ENCODE measurements around the gene C6orf136. TPM values are rescaled to one million over a fixed set of nuclear protein-coding genes. Genes with fewer than 3 reads are reported as not detected.

C6orf136 gene
- total and polyA plus RNA-seq, 10 of the 15 experiments (the other 5 are each of a cell fraction or from before 2014, with no cell fraction given): 5.2 to 24.1 (median 14.9) TPM

DNA sequence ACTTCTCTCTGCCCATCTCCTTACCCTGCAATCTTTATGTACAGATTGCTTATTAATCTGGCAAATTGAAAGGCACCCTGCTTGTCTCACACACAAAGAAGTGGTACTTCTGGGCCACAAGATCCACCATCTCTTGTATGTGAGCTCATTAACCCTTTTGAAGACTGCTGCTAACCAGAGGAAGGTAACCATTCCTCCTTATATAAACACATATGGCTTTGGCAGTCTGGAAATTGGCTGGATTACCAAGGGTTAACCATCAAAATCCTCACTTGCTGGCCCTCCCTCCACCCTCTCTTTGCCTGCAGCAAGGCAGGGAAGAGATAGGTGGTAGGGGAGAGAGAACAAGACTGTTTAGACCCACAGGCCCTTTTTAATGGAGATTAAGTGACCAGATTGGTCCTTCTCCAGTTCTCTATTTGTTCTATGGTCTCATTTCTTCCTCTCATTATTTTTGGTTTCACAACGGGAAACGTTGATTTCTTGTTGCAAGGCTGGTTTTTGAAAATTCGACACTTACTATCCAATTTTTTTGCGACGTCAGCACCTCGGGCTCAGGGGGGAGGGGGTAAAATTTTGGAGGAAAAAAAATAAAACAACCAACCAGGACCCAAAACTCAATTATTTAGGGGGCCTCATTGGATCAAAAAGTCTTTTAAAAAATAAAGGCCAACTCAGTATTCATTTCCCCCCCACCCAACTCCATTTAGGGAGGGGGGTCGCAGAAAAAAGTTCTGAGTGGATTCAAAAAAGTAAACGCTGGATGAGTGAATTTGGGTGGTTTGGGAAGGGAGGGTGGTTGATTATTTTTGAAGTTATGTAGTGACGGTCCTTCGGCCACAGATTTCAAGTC, 30.7 kb upstream of the C6orf136 start:
- Histone ChIP-seq H3K27ac (ENCODE audit: control insufficient read depth, insufficient read depth) (peak overlapping the region; percentile 99), H3K9me3 (replicated peaks; ENCODE audit: control insufficient read depth, insufficient read depth, low read length) (no peaks in the 10 kb centered on the region; the same call in 2 of the 3 replicates), H3K79me2 (ENCODE audit: control insufficient read depth, insufficient read depth, low read length) (peaks cover 62% of the 10 kb centered on the region), H3K9ac (ENCODE audit: control insufficient read depth, insufficient read depth, low read length) (peak overlapping the region; percentile 100), H3K36me3 (ENCODE audit: control insufficient read depth in 2 of 2, insufficient read depth in 2 of 2, low read length in 1 of 2) (peaks cover 2 to 32% of the 10 kb centered on the region in 2 experiments; a peak in 3 of 4 replicates), H3K4me3 (peak overlapping the region; percentile 75), H2AFZ (ENCODE audit: control insufficient read depth, low read depth, low read length) (no peak overlapping the region), H3K27me3 (replicated peaks in 1 of 2; ENCODE audit: control insufficient read depth in 2 of 2, insufficient read depth in 2 of 2, low read length in 1 of 2) (no peaks in the 10 kb centered on the region), H4K20me1 (ENCODE audit: control insufficient read depth, insufficient read depth) (0 out of 2 replicates have a peak, but pooled peaks cover 6% of the 10 kb centered on the region), H3K4me1 (ENCODE audit: control insufficient read depth, insufficient read depth, low read length) (peaks cover 3% of the 10 kb centered on the region), H3K4me2 (ENCODE audit: control insufficient read depth, insufficient read depth) (peak overlapping the region; percentile 94)
- no TSS peak for BruUV-seq (replicated peaks)
- FAIRE-seq (no peak), DNase-seq (ENCODE audit: low read depth, low spot score) (no peak), ATAC-seq (peak; percentile 0; the same call in 2 of the 3 replicates)
- in situ Hi-C loops (cut with MboI) (loop anchor here (5.0 kb wide), 1 partner anchor 101 kb away; the partner anchor contains the start of gene MDC1), intact Hi-C loops (cut with micrococcal nuclease; ENCODE audit: unreplicated experiment) (loop anchor here (2.0 kb wide), 2 partner anchors 57 to 59 kb away; partner anchors contain the start of genes DHX16, GNL1 and PRR3)
- WGBS (ENCODE audit: insufficient coverage, insufficient replicate concordance, low lambda C conversion rate, missing lambda C conversion rate): 0% methylated on average over 10 of the region's 10 CpGs
- POLR2A ChIA-PET: interaction anchor here (0.7 to 3.1 kb wide), 15 partner anchors 10 to 292 kb away, joined by 3 to 16 read pairs (median 8); partner anchors contain the start of genes GNL1, GTF2H4, MDC1 and PRR3
- SMC1A ChIA-PET (ENCODE audit: uncharacterized antibody, unreplicated experiment): interaction anchor here (0.8 to 3.3 kb wide), 8 partner anchors 19 to 150 kb away, joined by 3 to 19 read pairs (median 4); partner anchors contain the start of gene ABCF1
- RAD21 ChIA-PET (ENCODE audit: unreplicated experiment): interaction anchor here (1.4 to 2.4 kb wide), 3 partner anchors 19 to 297 kb away, joined by 4 to 8 read pairs (median 4); partner anchors contain the start of gene VARS2
- CTCF ChIA-PET: interaction anchor here (0.7 to 4.2 kb wide), 7 partner anchors 19 to 133 kb away, joined by 3 to 41 read pairs (median 5); no protein-coding TSS in a partner anchor
- TF ChIP-seq SKIL (IDR thresholded peaks at IDR 0.05; ENCODE audit: low read depth, poor library complexity, severe bottlenecking): no peak
- TF ChIP-seq NFIC (IDR thresholded peaks at IDR 0.05; ENCODE audit: low read depth, low read length): peak; percentile 11; the same call in 1 of the 2 replicates
- TF ChIP-seq LARP7 (IDR thresholded peaks at IDR 0.05): peak; percentile 28; the same call in 1 of the 2 replicates
- TF ChIP-seq FOS (IDR thresholded peaks at IDR 0.05; ENCODE audit: borderline replicate concordance, extremely low read depth, insufficient read length): no peak
- TF ChIP-seq RBBP5 (conservative IDR thresholded peaks at IDR 0.05): no peak
- 0 out of 2 replicates have a peak, but pooled peaks have one; percentile 73 for TF ChIP-seq BACH1 (IDR thresholded peaks at IDR 0.05; ENCODE audit: borderline replicate concordance)
- 0 out of 2 replicates have a peak, but pooled peaks have one; percentile 40 for TF ChIP-seq MXI1 (IDR thresholded peaks at IDR 0.05; ENCODE audit: low read depth, low read length)
- TF ChIP-seq, protein P1, sequence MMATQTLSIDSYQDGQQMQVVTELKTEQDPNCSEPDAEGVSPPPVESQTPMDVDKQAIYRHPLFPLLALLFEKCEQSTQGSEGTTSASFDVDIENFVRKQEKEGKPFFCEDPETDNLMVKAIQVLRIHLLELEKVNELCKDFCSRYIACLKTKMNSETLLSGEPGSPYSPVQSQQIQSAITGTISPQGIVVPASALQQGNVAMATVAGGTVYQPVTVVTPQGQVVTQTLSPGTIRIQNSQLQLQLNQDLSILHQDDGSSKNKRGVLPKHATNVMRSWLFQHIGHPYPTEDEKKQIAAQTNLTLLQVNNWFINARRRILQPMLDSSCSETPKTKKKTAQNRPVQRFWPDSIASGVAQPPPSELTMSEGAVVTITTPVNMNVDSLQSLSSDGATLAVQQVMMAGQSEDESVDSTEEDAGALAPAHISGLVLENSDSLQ (IDR thresholded peaks at IDR 0.05): no peak
- TF ChIP-seq MTA3 (IDR thresholded peaks at IDR 0.05; ENCODE audit: borderline replicate concordance, low read length): peak; percentile 21; the same call in 1 of the 2 replicates
- TF ChIP-seq BCL11A (IDR thresholded peaks at IDR 0.05; ENCODE audit: low read depth, low read length): 0 out of 2 replicates have a peak, but pooled peaks have one; percentile 27
- peak; percentile 46 for TF ChIP-seq FOXM1 (IDR thresholded peaks at IDR 0.05; ENCODE audit: low read depth, low read length)
- TF ChIP-seq TCF3 (IDR thresholded peaks at IDR 0.05; ENCODE audit: borderline replicate concordance, insufficient read depth, low read depth, low read length): peak; percentile 16; the same call in 1 of the 2 replicates
- TF ChIP-seq HDAC6 (IDR thresholded peaks at IDR 0.05; ENCODE audit: unreplicated experiment): peak; percentile 21
- TF ChIP-seq SRF (IDR thresholded peaks at IDR 0.05; ENCODE audit: low read depth in 2 of 2, low read length in 2 of 2): no peak
- TF ChIP-seq RUNX3 (IDR thresholded peaks at IDR 0.05; ENCODE audit: low read length): peak; percentile 48; the same call in 1 of the 2 replicates
- peak in 1 of 2 experiments; percentile 42; a peak in 1 of 4 replicates for TF ChIP-seq BHLHE40 (IDR thresholded peaks at IDR 0.05; ENCODE audit: borderline replicate concordance in 1 of 2, low read depth in 2 of 2, low read length in 1 of 2)
- TF ChIP-seq KAT2A (conservative IDR thresholded peaks at IDR 0.05; ENCODE audit: control insufficient read depth, low read depth, low read length): no peak; the same call in 1 of the 2 replicates
- peak; percentile 94 for TF ChIP-seq POLR2AphosphoS5 (IDR thresholded peaks at IDR 0.05; ENCODE audit: low read length)
- no peak for TF ChIP-seq HCFC1 (IDR thresholded peaks at IDR 0.05; ENCODE audit: low read length)
- peak; percentile 94 for TF ChIP-seq SMAD5 (IDR thresholded peaks at IDR 0.05; ENCODE audit: low read depth)
